Activated CD4-positive, alpha-beta T cell treated with anti-CD3 and anti-CD28 coated beads, Interleukin-2, Interleukin-6, amounts not matched to agents 100 ng/mL and 50 ng/mL, durations not matched to agents 16 hours and 8 hours (primary cell): ENCODE measurements around the gene SRSF5.
"Not testable (repeated sequence)": the region's sequence is repeated elsewhere in the genome, so short reads cannot be mapped to it uniquely, and the experiment has no call there.

Source experiments
- DNase-seq: peaks from one replicate; pipeline ENCODE4 v3.0.0-alpha.2; 2020

The SRSF5 gene

GRCh38 chr14:69811227-69811867, 44.4 kb downstream of the SRSF5 start:
- no peak for DNase-seq

DNA sequence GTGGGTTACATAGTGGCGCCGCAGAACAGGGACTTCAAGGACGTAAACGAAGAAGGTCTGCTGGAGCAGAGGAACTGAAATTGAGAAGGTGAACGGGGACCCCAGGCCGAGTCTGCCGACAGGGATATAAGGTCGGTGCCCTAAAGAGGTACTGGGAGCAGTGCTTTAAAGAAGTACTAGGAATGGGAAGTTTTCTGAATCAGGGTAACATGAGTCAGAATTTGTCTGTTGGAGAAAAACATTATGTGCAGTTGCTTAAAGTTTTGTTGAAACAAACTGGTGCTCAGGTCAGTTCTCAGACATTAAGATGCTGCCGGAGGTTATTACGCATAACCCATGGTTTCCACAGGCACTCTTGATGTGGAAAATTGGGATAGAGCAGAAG, 44.9 kb downstream of the SRSF5 start:
- no peak for DNase-seq

GRCh38 chr14:69812711-69813110, 45.8 kb downstream of the SRSF5 start:
- DNase-seq, result no peak

GRCh38 chr14:69813346-69813745, 46.4 kb downstream of the SRSF5 start:
- not testable (repeated sequence) for DNase-seq

GRCh38 chr14:69814397-69814796, 47.5 kb downstream of the SRSF5 start:
- DNase-seq, result no peak

GRCh38 chr14:69815556-69815955, 48.6 kb downstream of the SRSF5 start:
- DNase-seq, result no peak

GRCh38 chr14:69816216-69816615, 49.3 kb downstream of the SRSF5 start:
- DNase-seq, result no peak

DNA sequence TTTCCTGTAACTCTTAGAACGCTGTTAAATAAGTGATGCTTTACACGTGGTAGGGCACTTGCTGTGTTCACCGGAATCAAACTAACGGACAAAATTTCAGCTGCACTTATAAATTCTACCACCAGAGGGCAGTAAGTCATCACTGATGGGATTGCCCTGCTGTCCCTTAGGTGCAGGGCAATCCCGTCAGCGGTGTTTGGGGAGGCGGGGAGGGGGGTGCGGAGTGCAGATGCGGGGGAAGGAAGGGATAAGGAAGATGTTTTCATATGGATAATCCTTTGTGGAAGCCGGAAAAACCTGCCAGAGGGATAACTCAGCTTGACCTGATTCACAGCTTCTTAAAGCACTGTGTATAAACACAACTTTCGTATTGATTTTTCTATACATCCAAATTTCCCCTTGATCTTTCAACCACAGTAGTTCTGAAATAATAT, 51.8 kb downstream of the SRSF5 start:
- peak; percentile 84 for DNase-seq

GRCh38 chr14:69819607-69820006, 52.7 kb downstream of the SRSF5 start:
- no peak for DNase-seq

GRCh38 chr14:69820991-69821390, 54.0 kb downstream of the SRSF5 start:
- DNase-seq, result no peak
